GM21381 (cell line): ENCODE measurements around the gene MCHR1.
"Not testable (repeated sequence)": the region's sequence is repeated elsewhere in the genome, so short reads cannot be mapped to it uniquely, and the experiment has no call there.

Experiments used
- ATAC-seq: cut with Tn5 transposase; IDR thresholded peaks from one replicate; pipeline ENCODE4 v1.9.1; 2021; ENCODE audit warnings: mild to moderate bottlenecking, moderate library complexity; ENCODE audit not compliant: unreplicated experiment

MCHR1 gene

DNA sequence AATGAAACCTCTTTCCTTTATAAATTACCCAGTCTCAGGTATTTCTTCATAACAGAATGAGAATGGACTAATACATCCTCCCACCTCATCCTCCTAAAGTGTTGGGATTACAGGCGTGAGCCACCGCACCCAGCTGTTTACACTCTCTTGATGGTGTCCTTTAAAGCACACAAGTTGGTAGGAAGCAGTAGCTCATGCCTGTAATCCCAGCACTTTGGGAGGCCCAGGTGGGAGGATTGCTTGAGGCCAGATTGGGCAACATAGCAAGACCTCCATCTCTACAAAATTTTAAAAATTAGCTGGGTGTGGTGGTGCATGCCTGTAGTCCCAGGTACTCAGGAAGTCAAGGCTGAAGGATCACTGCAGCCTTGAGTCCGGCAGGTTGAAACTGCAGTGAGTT is 23.3 kb upstream of the MCHR1 start:
- ATAC-seq = not testable (repeated sequence)

DNA sequence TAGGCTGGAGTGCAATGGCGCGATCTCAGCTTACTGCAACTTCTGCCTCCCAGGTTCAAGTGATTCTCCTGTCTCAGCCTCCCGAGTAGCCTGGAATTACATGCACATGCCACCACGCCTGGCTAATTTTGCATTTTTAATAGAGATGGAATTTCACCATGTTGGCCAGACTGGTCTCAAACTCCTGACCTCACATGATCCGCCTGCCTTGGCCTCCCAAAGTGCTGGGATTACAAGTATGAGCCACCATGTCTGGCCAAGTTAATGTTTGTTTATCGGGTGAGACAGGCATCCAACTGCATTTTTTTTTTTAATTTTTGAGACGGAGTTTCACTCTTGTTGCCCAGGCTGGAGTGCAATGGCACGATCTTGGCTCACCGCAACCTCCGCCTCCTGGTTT is 22.6 kb upstream of the MCHR1 start:
- not testable (repeated sequence) for ATAC-seq

DNA sequence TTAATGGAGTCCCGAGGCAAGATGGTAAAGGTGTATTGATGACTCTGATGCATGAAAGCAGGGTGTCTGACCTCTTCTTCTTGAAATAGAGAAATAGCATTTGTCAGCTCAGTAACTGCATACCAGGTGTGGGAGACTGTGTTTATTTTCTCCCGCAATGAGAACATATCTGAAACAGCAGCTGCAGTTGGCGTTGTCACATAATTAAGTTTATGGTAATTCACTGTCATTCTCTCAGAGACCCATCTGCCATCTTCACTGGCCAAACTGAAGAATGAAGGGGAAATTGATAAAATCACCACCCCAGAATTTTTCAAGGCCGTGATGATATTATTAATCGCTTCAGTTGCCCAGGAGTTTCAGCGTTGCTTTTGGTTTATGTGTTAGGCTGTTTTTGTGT is 20.1 kb upstream of the MCHR1 start:
- no peak for ATAC-seq

DNA sequence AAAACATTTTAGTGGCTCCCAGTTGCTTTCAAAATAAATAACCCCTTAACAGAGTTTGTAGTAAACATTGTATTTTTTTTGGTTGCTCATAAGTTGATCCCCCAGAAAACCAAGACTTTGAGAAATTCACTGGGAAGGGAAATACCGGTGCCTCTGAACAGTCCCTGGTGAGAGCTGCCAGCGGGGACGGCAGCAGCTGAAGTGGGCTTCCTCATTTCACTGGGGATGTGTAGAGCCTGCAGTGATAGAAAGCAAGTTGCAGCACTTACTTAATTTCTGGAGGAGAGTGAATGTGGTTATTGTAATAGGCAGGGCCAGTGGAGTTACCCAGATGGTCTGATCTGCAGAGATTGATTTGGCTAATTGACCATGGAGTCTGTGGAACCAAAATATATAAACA is 18.6 kb upstream of the MCHR1 start:
- no peak for ATAC-seq

DNA sequence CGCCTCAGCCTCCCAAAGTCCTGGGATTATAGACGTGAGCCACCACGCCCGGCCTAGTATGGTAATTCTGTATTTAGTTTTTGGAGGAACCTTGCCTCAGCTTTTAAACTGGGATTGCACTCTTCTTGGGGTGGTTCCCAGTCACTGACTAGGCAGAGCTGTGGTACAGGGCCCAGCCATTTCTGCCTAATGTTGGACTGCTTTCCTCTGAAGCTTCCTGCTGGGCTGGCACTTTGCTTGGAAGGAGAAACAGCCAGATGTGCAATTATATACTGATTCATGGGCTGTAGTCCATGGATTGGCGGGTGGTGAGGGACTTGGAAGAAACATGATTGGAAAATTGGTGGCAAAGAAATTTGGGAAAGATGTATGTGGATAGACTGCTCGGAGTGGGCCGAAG is 17.6 kb upstream of the MCHR1 start:
- no peak for ATAC-seq

DNA sequence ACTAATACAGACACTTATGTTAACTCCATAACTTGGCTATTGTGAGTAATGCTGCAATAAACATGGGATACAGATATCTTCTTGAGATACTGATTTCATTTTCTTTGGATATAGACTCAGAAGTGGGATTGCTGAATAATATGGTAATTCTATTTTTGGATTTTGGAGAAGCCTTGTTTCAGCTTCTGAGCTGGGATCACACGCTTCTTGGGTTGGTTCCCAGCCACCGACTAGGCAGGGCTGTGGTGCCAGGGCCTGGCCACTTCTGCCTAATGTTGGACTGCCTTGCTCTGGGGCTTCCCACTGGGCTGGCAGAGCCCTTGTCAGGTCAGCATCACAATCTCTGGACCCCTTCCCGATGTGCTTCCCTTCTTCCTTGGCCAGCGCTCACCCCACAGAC is 14.0 kb upstream of the MCHR1 start:
- ATAC-seq = no peak

DNA sequence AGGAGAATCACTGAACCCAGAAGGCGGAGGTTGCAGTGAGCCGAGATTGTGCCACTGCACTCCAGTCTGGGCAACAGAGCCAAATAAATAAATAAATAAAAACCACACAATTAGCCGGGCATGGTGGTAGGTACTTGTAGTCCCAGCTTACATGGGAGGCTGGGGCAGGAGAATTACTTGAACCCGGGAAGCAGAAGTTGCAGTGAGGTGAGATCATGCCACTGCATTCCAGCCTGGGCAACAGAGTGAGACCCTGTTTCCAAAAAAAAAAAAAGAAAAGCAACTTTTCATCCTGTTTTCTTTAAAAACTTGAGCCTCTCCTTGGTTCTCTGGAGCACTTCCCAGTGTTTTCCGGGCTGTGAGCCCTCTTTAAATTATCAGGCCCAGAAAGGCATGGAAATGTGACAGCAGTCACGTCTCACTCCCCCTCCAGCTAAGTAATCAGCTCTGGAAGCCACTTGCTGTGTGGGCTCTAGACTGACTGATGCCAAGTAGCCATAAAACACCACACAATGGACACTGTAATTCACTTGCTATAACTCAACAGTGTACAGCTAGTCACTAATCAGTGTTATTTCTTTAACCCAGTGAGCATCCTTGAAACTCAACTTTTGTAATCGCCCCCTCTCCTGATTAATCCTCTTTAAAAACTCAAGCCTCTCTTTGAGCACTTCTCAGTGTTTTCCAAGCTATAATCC is 13.0 kb upstream of the MCHR1 start:
- no peak for ATAC-seq

DNA sequence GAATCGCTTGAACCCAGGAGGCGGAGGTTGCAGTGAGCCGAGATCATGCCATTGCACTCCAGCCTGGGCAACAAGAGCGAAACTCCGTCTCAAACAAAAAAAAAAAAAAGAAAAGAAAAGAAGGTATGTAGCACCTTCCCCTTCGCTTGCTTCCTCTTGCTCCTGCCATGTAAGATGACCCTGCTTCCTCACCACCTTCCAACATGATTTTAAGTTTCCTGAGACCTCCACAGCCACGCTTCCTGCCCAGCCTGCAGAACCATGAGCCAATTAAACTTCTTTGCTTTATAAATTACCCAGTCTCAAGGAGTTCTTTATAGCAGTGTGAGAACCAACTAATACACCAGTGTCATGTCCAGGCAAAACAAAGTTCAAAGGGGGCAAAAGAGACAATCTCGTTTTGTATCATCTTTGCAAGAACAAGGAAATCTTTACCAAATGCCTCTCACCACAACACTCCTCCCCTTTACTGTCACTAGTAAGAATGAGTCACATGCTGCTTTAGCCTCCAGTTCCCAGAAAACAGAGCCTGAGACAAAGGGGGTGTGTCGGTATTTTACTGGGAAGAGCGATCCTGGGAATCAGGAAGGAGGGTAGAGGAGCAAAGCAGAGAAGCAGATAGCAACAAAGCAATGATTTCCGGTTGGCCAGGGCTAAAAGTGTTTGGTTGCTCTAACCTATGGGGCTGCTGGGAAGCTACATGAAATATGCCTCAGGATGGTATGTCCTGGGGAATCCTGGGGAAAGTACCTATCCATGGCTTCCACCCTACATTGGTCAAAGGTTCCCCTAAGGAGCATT is 10.5 kb upstream of the MCHR1 start:
- no peak for ATAC-seq

DNA sequence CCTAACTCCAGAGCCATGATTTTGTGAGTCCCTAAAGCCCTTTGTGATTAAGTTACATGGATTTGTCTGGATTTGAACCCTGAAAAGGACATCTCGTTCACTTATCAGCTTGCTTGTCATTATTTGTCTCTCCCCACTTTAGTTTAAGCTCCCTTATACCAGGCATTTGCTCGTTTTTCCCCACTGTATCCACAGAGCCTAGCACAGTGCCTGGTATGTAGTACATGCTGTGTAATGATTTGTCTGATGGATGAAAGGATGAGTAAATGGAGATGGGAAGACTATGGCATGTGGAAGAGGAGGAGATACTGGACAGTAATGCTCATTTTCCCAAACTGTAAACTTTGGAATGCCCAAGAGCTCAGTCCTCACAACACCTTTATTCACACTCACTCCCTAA is 9.2 kb upstream of the MCHR1 start:
- no peak for ATAC-seq

DNA sequence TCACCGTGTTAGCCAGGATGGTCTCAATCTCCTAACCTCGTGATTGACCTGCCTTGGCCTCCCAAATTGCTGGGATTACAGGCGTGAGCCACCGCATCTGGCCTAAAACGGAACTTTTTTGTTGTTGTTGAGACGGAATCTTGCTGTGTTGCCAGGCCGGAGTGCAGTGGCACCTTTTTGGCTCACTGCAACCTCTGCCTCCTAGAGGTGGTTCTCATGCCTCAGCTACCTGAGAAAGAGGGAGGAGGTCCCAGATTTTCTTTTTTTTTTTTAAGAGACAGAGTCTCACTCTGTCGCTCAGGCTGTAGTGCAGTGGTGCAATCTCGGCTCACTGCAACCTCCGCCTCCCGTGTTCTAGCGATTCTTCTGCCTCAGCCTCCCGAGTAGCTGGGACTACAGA is 7.9 kb upstream of the MCHR1 start:
- ATAC-seq = no peak

DNA sequence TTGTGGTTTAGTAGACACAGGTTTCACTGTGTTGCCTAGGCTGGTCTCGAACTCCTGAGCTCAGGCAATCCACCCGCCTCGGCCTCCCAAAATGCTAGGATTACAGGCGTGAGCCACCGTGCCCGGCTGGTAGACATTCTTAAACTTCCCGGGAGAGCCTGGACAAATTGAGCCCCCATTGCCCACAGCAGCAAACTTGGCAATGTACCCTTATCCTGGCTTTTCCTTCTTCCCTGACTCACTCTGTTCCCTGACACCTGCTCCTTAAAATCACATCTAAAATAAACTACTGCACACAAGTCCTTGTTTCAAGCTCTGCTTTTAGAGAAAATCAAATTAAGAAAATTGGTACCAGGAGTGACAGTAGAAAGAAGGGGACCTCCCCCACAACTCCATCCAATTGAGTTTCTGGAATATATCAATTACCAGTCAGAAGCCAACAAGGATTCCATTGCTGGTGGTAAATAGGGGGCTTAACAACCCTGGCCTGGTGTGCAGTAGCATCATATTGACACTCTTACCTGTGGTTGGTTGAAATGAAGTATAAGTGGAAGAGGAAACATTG is 7.4 kb upstream of the MCHR1 start:
- no peak for ATAC-seq

DNA sequence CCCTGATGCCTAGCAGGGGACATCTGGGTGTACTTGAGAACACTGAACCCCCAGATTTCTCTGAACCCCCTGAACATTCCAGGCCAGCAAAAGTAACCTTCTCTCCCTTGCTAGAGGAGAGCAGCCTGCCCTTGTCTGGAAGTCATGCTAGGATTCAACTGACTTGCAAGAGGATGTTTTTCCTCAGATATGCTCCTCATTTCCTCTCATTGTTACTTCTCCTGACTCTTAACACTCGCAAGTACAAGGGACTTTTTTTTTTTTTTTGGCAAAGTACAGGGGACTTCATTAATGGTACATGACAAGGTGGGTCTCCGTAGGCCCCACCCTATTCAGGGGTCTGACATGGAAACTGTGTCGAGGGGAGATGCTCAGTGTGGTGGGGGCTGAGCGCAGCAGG is 6.3 kb upstream of the MCHR1 start:
- no peak for ATAC-seq

DNA sequence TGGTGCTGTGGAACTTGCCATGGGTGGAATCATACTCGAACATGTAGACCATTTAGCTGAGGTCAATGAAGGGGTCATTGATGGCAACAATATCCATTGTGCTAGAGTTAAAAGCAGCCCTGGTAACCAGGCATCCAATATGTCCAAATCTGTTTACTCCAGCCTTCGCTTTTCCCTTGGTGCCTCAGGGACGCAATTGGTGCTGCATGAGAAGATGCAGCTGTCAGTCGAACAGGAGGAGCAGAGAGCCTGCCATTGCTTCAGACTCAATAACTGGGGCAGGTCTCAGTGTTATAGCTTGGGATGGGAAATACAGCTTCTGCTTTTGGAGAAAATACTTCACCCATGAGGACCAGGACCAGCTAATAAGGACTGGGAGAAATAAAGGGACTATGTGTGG is 5.0 kb upstream of the MCHR1 start:
- ATAC-seq = no peak

DNA sequence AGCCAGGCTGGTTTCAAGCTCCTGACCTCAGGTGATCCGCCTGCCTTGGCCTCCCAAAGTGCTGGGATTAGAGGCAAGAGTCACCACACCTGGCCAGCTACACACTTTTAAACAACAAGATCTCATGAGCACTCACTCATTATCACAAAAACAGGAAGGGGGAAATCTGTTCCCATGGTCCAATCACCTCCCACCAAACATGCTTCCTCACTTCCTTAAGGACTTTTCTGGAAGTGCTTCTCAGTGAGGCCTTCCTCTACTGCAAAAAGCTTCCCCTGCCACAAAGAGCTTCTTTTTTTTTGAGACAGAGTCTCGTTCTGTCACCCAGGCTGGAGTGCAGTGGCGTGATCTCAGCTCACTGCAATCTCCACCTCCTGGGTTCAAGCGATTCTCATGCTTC is 3.1 kb upstream of the MCHR1 start:
- ATAC-seq = not testable (repeated sequence)

DNA sequence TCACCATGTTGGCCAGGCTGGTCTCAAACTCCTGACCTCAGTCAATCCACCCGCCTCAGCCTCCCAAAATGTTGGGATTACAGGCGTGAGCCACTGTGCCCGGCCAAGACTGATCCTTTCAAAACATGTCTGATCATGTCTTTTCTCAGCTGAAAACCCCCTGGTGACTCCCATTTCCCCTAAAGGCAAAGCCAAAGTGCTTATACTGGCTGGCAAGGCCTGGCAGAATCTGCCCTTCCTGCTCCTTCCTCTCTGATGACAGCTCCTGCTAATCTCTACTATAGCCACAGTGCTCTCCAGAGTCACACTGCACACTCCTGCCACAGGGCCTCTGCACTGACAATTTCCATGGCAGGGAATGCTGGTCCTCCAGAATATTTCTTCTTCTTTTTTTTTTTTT is 2.6 kb upstream of the MCHR1 start:
- ATAC-seq = no peak

DNA sequence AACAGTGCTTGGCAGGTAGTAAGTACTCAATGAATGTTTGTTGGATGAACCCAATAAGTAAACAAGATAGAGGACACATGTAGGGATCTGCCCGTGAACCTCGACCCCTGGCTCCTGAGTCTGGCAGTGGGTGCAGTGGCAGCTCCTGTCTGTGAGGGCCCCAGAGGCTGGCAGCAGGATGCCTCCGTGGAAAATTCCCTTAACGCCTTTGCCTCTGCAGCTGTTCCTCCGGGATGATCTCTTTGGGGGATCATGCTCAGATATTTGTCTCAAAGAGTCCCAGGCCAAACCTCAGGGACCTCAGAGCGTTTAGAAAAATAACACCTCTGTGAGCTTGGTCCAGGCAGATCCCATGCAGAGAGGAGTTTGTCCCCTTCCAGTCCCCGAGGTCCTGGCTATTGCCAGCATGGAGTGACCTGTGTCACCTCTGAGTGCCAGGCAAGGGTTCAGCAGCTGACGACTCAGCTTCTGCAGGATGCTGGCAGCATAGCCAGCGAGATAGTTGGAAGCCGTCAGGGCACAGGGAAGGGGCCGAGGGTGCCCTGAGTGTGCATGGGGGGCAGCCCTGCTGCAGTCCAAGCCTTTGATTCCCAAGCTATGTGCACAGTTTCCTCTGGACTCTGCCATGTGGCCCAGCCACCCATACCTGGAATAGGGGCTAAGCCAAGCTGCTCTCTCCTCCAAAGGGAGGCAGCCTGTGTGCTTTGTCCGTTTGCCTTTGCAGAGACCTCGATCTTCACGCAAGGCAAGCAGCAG is 613 bp upstream of the MCHR1 start:
- no peak for ATAC-seq

DNA sequence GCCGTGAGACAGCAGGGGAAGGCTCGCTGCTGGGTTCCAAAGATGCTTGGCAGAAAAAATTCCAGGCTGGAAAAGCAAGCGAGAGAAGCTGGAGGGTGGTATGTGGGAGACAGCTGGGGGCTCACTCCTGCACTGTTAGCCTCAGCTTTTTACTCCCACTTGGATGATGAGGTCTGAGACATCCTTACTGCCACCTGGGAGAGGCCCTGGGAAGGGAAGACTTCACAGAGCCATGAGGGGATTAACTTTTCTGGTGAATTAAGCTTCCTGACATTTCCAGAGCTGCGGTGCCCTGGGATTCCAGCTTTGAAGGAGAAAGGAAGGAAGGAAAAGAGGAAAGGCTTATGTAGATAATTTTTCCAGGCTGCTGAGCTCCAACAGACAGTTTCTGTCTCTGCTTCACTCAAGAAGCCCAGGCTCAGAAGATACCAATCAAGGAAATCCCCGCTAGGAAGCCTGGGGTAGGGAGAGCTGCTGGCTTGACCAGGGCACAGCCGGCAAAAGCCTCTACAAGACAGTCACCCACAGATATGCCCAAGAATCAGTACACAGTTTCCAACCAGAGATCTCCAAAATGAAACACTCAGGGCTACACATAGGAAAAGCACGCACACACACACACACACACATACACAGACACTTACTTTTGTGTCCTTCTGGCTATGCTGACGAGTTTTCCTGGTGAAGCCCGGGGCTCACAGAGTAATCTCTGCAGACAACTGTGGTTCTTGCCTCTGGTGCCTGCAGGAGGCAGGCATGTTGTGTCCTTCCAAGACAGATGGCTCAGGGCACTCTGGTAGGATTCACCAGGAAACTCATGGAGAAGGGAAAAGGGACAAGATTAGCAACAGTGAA is 907 bp downstream of the MCHR1 start:
- no peak for ATAC-seq

DNA sequence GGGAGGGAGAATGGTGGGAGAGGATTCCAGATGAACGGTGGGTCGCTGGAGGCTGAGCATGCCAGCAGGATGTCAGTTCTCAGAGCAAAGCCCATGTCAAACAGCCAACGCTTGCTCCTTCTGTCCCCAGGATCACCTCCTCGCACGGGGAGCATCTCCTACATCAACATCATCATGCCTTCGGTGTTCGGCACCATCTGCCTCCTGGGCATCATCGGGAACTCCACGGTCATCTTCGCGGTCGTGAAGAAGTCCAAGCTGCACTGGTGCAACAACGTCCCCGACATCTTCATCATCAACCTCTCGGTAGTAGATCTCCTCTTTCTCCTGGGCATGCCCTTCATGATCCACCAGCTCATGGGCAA is 1.5 kb downstream of the MCHR1 start:
- no peak for ATAC-seq

DNA sequence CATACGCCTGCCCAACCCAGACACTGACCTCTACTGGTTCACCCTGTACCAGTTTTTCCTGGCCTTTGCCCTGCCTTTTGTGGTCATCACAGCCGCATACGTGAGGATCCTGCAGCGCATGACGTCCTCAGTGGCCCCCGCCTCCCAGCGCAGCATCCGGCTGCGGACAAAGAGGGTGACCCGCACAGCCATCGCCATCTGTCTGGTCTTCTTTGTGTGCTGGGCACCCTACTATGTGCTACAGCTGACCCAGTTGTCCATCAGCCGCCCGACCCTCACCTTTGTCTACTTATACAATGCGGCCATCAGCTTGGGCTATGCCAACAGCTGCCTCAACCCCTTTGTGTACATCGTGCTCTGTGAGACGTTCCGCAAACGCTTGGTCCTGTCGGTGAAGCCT is 2.2 kb downstream of the MCHR1 start:
- ATAC-seq = no peak

DNA sequence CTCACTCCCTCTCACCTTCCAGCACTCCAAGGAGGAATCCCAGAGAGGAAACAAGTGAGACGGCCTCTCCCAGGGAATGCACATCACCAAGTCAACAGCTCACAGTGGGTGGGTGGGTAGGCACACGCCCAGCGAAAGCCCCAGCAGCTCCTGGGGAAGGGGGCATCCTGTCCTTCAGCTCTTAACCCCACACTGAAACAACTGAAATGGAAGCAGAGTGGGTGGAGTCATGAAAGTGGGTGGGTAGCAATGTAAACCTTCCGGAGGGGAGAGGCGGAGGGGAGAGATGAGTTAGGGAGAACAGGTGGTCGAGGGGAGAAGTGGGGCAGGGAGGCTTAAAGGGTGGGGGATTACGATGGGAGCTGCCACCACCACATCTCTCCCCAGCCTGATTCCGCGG is 5.4 kb downstream of the MCHR1 start:
- ATAC-seq = no peak

DNA sequence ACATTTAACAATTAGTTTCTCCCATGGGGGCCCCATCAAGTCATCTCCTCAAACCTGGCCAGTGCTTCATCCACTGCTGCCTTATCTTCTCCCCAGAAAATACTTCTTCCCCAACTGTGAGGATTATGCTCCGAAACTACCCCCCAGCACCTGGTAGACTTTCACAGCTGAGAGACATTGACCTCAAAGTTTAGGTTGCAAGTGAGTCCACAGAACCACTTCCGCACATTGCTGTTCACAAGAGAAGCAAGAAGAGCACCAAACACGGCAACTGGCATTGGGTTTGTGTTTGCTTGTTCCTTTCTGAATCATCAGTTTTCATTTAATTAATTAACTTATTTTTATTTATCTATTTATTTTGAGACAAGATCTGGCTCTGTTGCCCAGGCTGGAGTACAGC is 6.1 kb downstream of the MCHR1 start:
- no peak for ATAC-seq
